HG03565 (cell line): ENCODE measurements around the gene TERT.
"Not testable (repeated sequence)": the region's sequence is repeated elsewhere in the genome, so short reads cannot be mapped to it uniquely, and the experiment has no call there.

Experiments
- ATAC-seq: cut with Tn5 transposase; IDR thresholded peaks from one replicate; pipeline ENCODE4 v1.9.1; 2021; ENCODE audit warnings: mild to moderate bottlenecking, moderate library complexity; ENCODE audit not compliant: unreplicated experiment

Gene TERT

GRCh38 chr5:1297243-1297642 lies 2.4 kb upstream of the TERT start:
- no peak for ATAC-seq

- no peak for ATAC-seq
Observed at GRCh38 chr5:1295650-1296037, 776 bp upstream of the TERT start.

GRCh38 chr5:1294206-1294834 lies 548 bp downstream of the TERT start:
- ATAC-seq, result no peak

- no peak for ATAC-seq
Observed at GRCh38 chr5:1293416-1294205, 1.3 kb downstream of the TERT start.

GRCh38 chr5:1292846-1293415 lies 1.9 kb downstream of the TERT start:
- no peak for ATAC-seq

GRCh38 chr5:1292139-1292538 lies 2.7 kb downstream of the TERT start:
- no peak for ATAC-seq

GRCh38 chr5:1291611-1292080 lies 3.2 kb downstream of the TERT start:
- no peak for ATAC-seq

GRCh38 chr5:1290956-1291355 lies 3.9 kb downstream of the TERT start:
- not testable (repeated sequence) for ATAC-seq

- ATAC-seq, result not testable (repeated sequence)
Observed at GRCh38 chr5:1289559-1289958, 5.3 kb downstream of the TERT start.

GRCh38 chr5:1288439-1289335 lies 6.2 kb downstream of the TERT start:
- no peak for ATAC-seq

GRCh38 chr5:1285883-1286291 lies 9.0 kb downstream of the TERT start:
- no peak for ATAC-seq

- ATAC-seq, result no peak
Observed at GRCh38 chr5:1285141-1285540, 9.7 kb downstream of the TERT start.

- ATAC-seq, result not testable (repeated sequence)
Observed at GRCh38 chr5:1284336-1284970, 10.4 kb downstream of the TERT start.

GRCh38 chr5:1283729-1284041 lies 11.2 kb downstream of the TERT start:
- not testable (repeated sequence) for ATAC-seq

GRCh38 chr5:1282993-1283728 lies 11.7 kb downstream of the TERT start:
- ATAC-seq, result not testable (repeated sequence)

GRCh38 chr5:1282131-1282992 lies 12.5 kb downstream of the TERT start:
- no peak for ATAC-seq

GRCh38 chr5:1281038-1281882 lies 13.6 kb downstream of the TERT start:
- no peak for ATAC-seq
